ENCODE results near the gene CARD10. TPM values are rescaled to one million over a fixed set of nuclear protein-coding genes. Genes with fewer than 3 reads are reported as not detected.

The CARD10 gene
- total RNA-seq, 1 donor from 2014 or later, result 1.5 TPM

GRCh38 chr22:37510091-37510490, 9.1 kb downstream of the CARD10 start:
- peak overlapping the region; percentile 94 for H3K27ac Mint-ChIP-seq
- Histone ChIP-seq H4K20me1 (ENCODE audit: low read depth) (no peaks in the 10 kb centered on the region), H3K27me3 (no peaks in the 10 kb centered on the region), H3K4me3 (no peak overlapping the region), H2AFZ (replicated peaks) (no peak overlapping the region), H3K4me1 (peaks cover 26% of the 10 kb centered on the region), H3K27ac (no peak overlapping the region), H3K9me3 (ENCODE audit: low read depth) (no peaks in the 10 kb centered on the region), H3K79me2 (ENCODE audit: low read depth) (no peaks in the 10 kb centered on the region), H3K36me3 (no peaks in the 10 kb centered on the region), H3K4me2 (no peak overlapping the region), H3K9ac (no peak overlapping the region), H3F3A (ENCODE audit: low read depth) (peaks cover 7% of the 10 kb centered on the region)
- no peak for DNase-seq (ENCODE audit: low spot score)
- H3K4me1 Mint-ChIP-seq, result peaks cover 49% of the 10 kb centered on the region
- H3K9me3 Mint-ChIP-seq, result no peaks in the 10 kb centered on the region
- H3K4me3 Mint-ChIP-seq, result no peak overlapping the region
- TF ChIP-seq EZH2 (IDR thresholded peaks at IDR 0.05), result no peak
- no peak for TF ChIP-seq EZH2phosphoT487 (IDR thresholded peaks at IDR 0.05)
- no peak for TF ChIP-seq CTCF (IDR thresholded peaks at IDR 0.05)
- no peaks in the 10 kb centered on the region for H3K36me3 Mint-ChIP-seq
- H3K27me3 Mint-ChIP-seq (ENCODE audit: insufficient read depth, low read depth), result peaks cover 17% of the 10 kb centered on the region

- peak overlapping the region; percentile 48 for H3K4me3 Mint-ChIP-seq
Measured at GRCh38 chr22:37509059-37509860, 10.0 kb downstream of the CARD10 start.

GRCh38 chr22:37508431-37508992, 10.7 kb downstream of the CARD10 start:
- peak overlapping the region; percentile 48 for H3K4me3 Mint-ChIP-seq
- H3K36me3 Mint-ChIP-seq, result no peaks in the 10 kb centered on the region
- H3K4me3 ChIP-seq, result no peak overlapping the region
- no peaks in the 10 kb centered on the region for H3K79me2 ChIP-seq (ENCODE audit: low read depth)
- H2AFZ ChIP-seq (replicated peaks), result no peak overlapping the region
- no peaks in the 10 kb centered on the region for H3K9me3 Mint-ChIP-seq
- peaks cover 42% of the 10 kb centered on the region for H3K4me1 Mint-ChIP-seq
- H3K27me3 Mint-ChIP-seq (ENCODE audit: insufficient read depth, low read depth), result peaks cover 17% of the 10 kb centered on the region
- H3K36me3 ChIP-seq, result no peaks in the 10 kb centered on the region
- no peaks in the 10 kb centered on the region for H3K27me3 ChIP-seq
- DNase-seq (ENCODE audit: low spot score), result no peak
- peaks cover 7% of the 10 kb centered on the region for H3F3A ChIP-seq (ENCODE audit: low read depth)
- H4K20me1 ChIP-seq (ENCODE audit: low read depth), result no peaks in the 10 kb centered on the region
- no peaks in the 10 kb centered on the region for H3K9me3 ChIP-seq (ENCODE audit: low read depth)
- H3K9ac ChIP-seq, result no peak overlapping the region
- no peak overlapping the region for H3K4me2 ChIP-seq
- peak overlapping the region; percentile 79 for H3K27ac Mint-ChIP-seq
- peaks cover 26% of the 10 kb centered on the region for H3K4me1 ChIP-seq
- TF ChIP-seq EZH2 (IDR thresholded peaks at IDR 0.05) (no peak), CTCF (IDR thresholded peaks at IDR 0.05) (peak; percentile 12), EZH2phosphoT487 (IDR thresholded peaks at IDR 0.05) (no peak)
- H3K27ac ChIP-seq, result no peak overlapping the region

More at GRCh38 chr22:37509059-37509860, 10.0 kb downstream of the CARD10 start:
- Histone ChIP-seq H3K36me3 (no peaks in the 10 kb centered on the region), H3K4me3 (no peak overlapping the region), H3K27ac (no peak overlapping the region), H3K79me2 (ENCODE audit: low read depth) (no peaks in the 10 kb centered on the region), H3K4me1 (peaks cover 26% of the 10 kb centered on the region), H3K9ac (no peak overlapping the region), H3K4me2 (no peak overlapping the region), H4K20me1 (ENCODE audit: low read depth) (no peaks in the 10 kb centered on the region), H3F3A (ENCODE audit: low read depth) (peaks cover 7% of the 10 kb centered on the region), H3K27me3 (no peaks in the 10 kb centered on the region), H3K9me3 (ENCODE audit: low read depth) (no peaks in the 10 kb centered on the region), H2AFZ (replicated peaks) (no peak overlapping the region)
- Mint-ChIP-seq H3K4me1 (peaks cover 47% of the 10 kb centered on the region), H3K27ac (peak overlapping the region; percentile 79), H3K27me3 (ENCODE audit: insufficient read depth, low read depth) (peaks cover 17% of the 10 kb centered on the region), H3K9me3 (no peaks in the 10 kb centered on the region), H3K36me3 (no peaks in the 10 kb centered on the region)
- TF ChIP-seq CTCF (IDR thresholded peaks at IDR 0.05), result no peak
- TF ChIP-seq EZH2phosphoT487 (IDR thresholded peaks at IDR 0.05), result no peak
- no peak for TF ChIP-seq EZH2 (IDR thresholded peaks at IDR 0.05)
- DNase-seq (ENCODE audit: low spot score), result no peak

Data from neural progenitor cell (in vitro differentiated cells).